Astrocyte (in vitro differentiated cells and primary cell): Measurements from ENCODE around the gene YBX1. TPM values are rescaled to one million over a fixed set of nuclear protein-coding genes. Genes with fewer than 3 reads are reported as not detected.
"Not testable (repeated sequence)": the region's sequence is repeated elsewhere in the genome, so short reads cannot be mapped to it uniquely, and the experiment has no call there.

ENCODE experiments used
- DNase-seq: peaks from one replicate; pipeline ENCODE4 v3.0.0-alpha.2; 2010; ENCODE audit warnings: low read depth
- FAIRE-seq: peaks from 2 replicates; lab custom pipeline; 2011; peaks lifted over from hg19 to GRCh38; lab: Jason Lieb, UNC
- H2AFZ ChIP-seq: 2 replicates; pipeline ENCODE4 v1.6.0; 2012; ENCODE audit warnings: low read depth, low read length, inconsistent platforms
- H3K27ac ChIP-seq: 2 replicates; pipeline ENCODE4 v1.5.1; 2011; ENCODE audit warnings: low read depth, low read length, inconsistent platforms
- H3K27me3 ChIP-seq: 2 replicates; pipeline ENCODE4 v1.6.0; 2011; ENCODE audit warnings: low read length, inconsistent platforms; ENCODE audit not compliant: insufficient read depth
- H3K36me3 ChIP-seq: 2 replicates; pipeline ENCODE4 v1.5.1; 2011; ENCODE audit warnings: low read length, inconsistent platforms; ENCODE audit not compliant: insufficient read depth
- H3K4me1 ChIP-seq: 2 replicates; pipeline ENCODE4 v1.5.1; 2011; ENCODE audit warnings: low read length, inconsistent platforms; ENCODE audit not compliant: insufficient read depth
- H3K4me2 ChIP-seq: 2 replicates; pipeline ENCODE4 v1.6.0; 2012; ENCODE audit warnings: low read length, inconsistent platforms
- H3K4me3 ChIP-seq: 2 replicates; pipeline ENCODE4 v1.5.1; 2011; ENCODE audit warnings: low read depth, mild to moderate bottlenecking, low read length, inconsistent platforms; ENCODE audit not compliant: insufficient read depth
- H3K79me2 ChIP-seq: 2 replicates; pipeline ENCODE4 v1.6.0; 2012; ENCODE audit warnings: mild to moderate bottlenecking, low read length, inconsistent platforms; ENCODE audit not compliant: insufficient read depth
- H3K9ac ChIP-seq: 2 replicates; pipeline ENCODE4 v1.6.0; 2012; ENCODE audit warnings: mild to moderate bottlenecking, low read length, inconsistent platforms
- H3K9me3 ChIP-seq: 2 replicates; pipeline ENCODE4 v1.5.1; 2012; ENCODE audit warnings: low read depth, mild to moderate bottlenecking, low read length, inconsistent platforms; ENCODE audit not compliant: insufficient read depth
- H4K20me1 ChIP-seq: 2 replicates; pipeline ENCODE4 v1.6.0; 2012; ENCODE audit warnings: low read length, inconsistent platforms; ENCODE audit not compliant: insufficient read depth
- H3K27ac Mint-ChIP-seq: one replicate; pipeline ENCODE4 v1.8.0; 2021; ENCODE audit warnings: mild to moderate bottlenecking, mixed read lengths; ENCODE audit not compliant: unreplicated experiment
- H3K27me3 Mint-ChIP-seq: one replicate; pipeline ENCODE4 v1.8.0; 2021; ENCODE audit warnings: low read depth, mixed read lengths; ENCODE audit not compliant: unreplicated experiment
- H3K36me3 Mint-ChIP-seq: one replicate; pipeline ENCODE4 v1.8.0; 2021; ENCODE audit warnings: low read depth, mixed read lengths; ENCODE audit not compliant: unreplicated experiment
- H3K4me1 Mint-ChIP-seq: one replicate; pipeline ENCODE4 v1.8.0; 2021; ENCODE audit warnings: low read depth, mixed read lengths; ENCODE audit not compliant: unreplicated experiment
- H3K4me3 Mint-ChIP-seq: one replicate; pipeline ENCODE4 v1.8.0; 2021; ENCODE audit warnings: mild to moderate bottlenecking, moderate library complexity, mixed read lengths; ENCODE audit not compliant: unreplicated experiment
- H3K9me3 Mint-ChIP-seq: one replicate; pipeline ENCODE4 v1.8.0; 2021; ENCODE audit warnings: mild to moderate bottlenecking, mixed read lengths; ENCODE audit not compliant: unreplicated experiment
- EZH2 ChIP-seq: IDR thresholded peaks from 2 replicates; pipeline ENCODE4 v1.6.1; 2012; ENCODE audit warnings: mild to moderate bottlenecking, low read length, inconsistent platforms; ENCODE audit not compliant: insufficient read depth
- total RNA-seq: library from RNA; stranded (reverse); gene quantifications from 2 replicates; pipeline ENCODE4 v1.2.1, GENCODE V29; 2021
- TF ChIP-seq, protein P1 (sequence below): IDR thresholded peaks from 2 replicates; pipeline ENCODE4 v1.5.1; 2011; ENCODE audit warnings: low read depth, mild to moderate bottlenecking, inconsistent platforms, low read length, moderate library complexity; ENCODE audit not compliant: insufficient read depth

YBX1 gene
- total RNA-seq, 1 donor from 2014 or later = 872 TPM

DNA sequence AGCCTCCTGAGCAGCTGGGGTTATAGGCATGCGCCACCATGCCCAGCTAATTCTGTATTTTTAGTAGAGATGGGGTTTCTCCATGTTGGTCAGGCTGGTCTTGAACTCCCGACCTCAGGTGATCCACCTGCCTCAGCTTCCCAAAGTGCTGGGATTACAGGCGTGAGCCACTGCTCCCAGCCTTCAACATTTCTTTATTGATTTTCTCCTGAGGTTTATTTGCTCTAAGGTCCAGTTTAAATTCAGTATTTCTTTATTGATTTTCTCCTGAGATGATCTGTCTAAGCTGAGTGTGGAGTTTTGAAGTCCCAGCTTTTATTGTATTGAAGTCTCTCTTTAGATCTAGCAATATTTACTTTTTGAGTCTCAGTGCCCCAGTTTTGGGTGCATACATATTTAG lies 30.6 kb downstream of the YBX1 start:
- not testable (repeated sequence) for H3K27ac ChIP-seq, H3K4me3 ChIP-seq, H3K9ac ChIP-seq, H3K27me3 Mint-ChIP-seq, H3K9me3 ChIP-seq, H3K27ac Mint-ChIP-seq, H3K4me3 Mint-ChIP-seq, DNase-seq, H3K4me2 ChIP-seq, H3K27me3 ChIP-seq, H2AFZ ChIP-seq, H3K9me3 Mint-ChIP-seq, FAIRE-seq, H3K36me3 ChIP-seq, H3K4me1 ChIP-seq, H3K4me1 Mint-ChIP-seq
- Histone ChIP-seq H4K20me1 (peaks cover 15% of the 10 kb centered on the region), H3K79me2 (peaks cover 13% of the 10 kb centered on the region)
- peaks cover 36% of the 10 kb centered on the region for H3K36me3 Mint-ChIP-seq

DNA sequence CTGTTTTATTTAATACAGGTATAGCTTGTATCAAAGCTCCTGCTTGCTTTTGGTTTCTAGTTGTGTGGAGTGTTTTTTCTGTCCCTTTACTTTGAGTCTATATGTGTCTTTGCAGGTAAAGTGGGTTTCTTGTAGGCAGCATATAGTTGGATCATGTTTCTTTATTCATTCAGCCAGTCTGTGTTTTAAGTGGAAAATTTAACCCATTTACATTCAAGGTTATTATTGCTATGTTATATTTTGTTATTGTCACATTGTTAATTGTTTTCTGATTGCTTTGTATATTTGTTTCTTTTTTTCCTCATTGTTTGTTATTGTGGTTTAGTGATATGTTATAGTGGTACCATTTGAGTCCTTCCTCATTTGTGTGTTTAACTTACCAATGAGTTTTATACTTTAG lies 31.1 kb downstream of the YBX1 start:
- TF ChIP-seq, protein P1, sequence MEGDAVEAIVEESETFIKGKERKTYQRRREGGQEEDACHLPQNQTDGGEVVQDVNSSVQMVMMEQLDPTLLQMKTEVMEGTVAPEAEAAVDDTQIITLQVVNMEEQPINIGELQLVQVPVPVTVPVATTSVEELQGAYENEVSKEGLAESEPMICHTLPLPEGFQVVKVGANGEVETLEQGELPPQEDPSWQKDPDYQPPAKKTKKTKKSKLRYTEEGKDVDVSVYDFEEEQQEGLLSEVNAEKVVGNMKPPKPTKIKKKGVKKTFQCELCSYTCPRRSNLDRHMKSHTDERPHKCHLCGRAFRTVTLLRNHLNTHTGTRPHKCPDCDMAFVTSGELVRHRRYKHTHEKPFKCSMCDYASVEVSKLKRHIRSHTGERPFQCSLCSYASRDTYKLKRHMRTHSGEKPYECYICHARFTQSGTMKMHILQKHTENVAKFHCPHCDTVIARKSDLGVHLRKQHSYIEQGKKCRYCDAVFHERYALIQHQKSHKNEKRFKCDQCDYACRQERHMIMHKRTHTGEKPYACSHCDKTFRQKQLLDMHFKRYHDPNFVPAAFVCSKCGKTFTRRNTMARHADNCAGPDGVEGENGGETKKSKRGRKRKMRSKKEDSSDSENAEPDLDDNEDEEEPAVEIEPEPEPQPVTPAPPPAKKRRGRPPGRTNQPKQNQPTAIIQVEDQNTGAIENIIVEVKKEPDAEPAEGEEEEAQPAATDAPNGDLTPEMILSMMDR = no peak
- no peak for TF ChIP-seq EZH2
- no peaks in the 10 kb centered on the region for H3K4me1 Mint-ChIP-seq
- Histone ChIP-seq H3K4me2 (no peak overlapping the region), H2AFZ (no peak overlapping the region), H3K79me2 (peaks cover 13% of the 10 kb centered on the region), H3K36me3 (no peaks in the 10 kb centered on the region), H3K9me3 (no peaks in the 10 kb centered on the region), H3K27ac (no peak overlapping the region), H3K4me1 (no peaks in the 10 kb centered on the region), H3K4me3 (no peak overlapping the region), H3K9ac (no peak overlapping the region), H4K20me1 (peaks cover 10% of the 10 kb centered on the region), H3K27me3 (no peaks in the 10 kb centered on the region)
- no peak overlapping the region for H3K4me3 Mint-ChIP-seq
- no peaks in the 10 kb centered on the region for H3K27me3 Mint-ChIP-seq
- DNase-seq (no peak), FAIRE-seq (no peak)
- H3K27ac Mint-ChIP-seq = no peak overlapping the region
- H3K36me3 Mint-ChIP-seq = peaks cover 36% of the 10 kb centered on the region
- peaks cover 3% of the 10 kb centered on the region for H3K9me3 Mint-ChIP-seq

DNA sequence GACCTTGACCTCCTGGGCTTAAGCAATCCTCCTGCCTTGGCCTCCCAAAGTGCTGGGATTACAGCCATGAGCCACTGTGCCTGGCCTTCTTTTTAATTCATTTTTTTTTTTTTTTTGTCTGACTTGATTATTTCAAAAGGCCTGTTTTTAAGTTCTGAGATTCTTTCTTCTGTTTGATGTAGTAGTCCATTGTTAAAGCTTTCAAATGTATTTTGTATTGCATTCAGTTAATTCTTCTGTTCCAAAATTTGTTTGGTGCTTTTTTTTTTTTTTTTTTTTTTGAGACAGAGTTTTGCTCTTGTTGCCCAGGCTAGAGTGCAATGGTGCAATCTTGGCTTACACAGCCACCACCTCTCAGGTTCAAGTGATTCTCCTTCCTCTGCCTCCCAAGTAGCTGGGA lies 32.2 kb downstream of the YBX1 start:
- H3K79me2 ChIP-seq = peaks cover 13% of the 10 kb centered on the region
- H3K9ac ChIP-seq, H3K4me3 Mint-ChIP-seq, H2AFZ ChIP-seq, H3K4me3 ChIP-seq, H3K9me3 ChIP-seq, H3K27me3 ChIP-seq, H3K4me2 ChIP-seq, H3K9me3 Mint-ChIP-seq, H3K4me1 Mint-ChIP-seq, H3K27ac Mint-ChIP-seq, H4K20me1 ChIP-seq, FAIRE-seq, H3K4me1 ChIP-seq, H3K27ac ChIP-seq, DNase-seq, H3K27me3 Mint-ChIP-seq, H3K36me3 ChIP-seq: not testable (repeated sequence)
- H3K36me3 Mint-ChIP-seq = peaks cover 40% of the 10 kb centered on the region

DNA sequence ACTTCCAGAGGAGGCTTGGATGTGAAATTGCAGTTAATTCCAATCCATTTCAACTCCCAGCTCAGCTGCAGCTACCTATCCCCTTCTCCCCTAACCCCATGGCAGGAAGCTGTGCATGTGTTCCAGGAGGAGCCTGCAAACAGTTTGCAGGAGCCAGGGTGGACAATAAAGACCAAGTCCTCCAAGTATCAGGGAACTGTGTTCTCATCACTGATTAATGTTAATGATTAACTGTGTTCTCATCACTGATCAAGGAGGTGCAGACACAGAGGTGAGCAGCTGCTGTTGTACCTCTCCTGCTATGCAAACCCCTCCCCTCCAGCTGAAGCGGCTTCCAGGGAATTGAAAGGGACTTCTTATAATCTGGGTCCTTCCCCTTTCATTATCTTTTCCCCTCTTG lies 38.6 kb downstream of the YBX1 start:
- H3K27me3 Mint-ChIP-seq = no peaks in the 10 kb centered on the region
- no peak for TF ChIP-seq EZH2
- TF ChIP-seq, protein P1 = no peak

More for the DNA sequence above, 38.6 kb downstream of the YBX1 start:
- Histone ChIP-seq H3K79me2 (no peaks in the 10 kb centered on the region), H3K9ac (no peak overlapping the region), H2AFZ (no peak overlapping the region), H3K4me1 (no peaks in the 10 kb centered on the region), H3K27ac (no peak overlapping the region), H3K27me3 (no peaks in the 10 kb centered on the region), H4K20me1 (peaks cover 6% of the 10 kb centered on the region), H3K4me2 (no peak overlapping the region), H3K9me3 (no peaks in the 10 kb centered on the region), H3K4me3 (no peak overlapping the region), H3K36me3 (no peaks in the 10 kb centered on the region)
- peaks cover 16% of the 10 kb centered on the region for H3K36me3 Mint-ChIP-seq
- peaks cover 7% of the 10 kb centered on the region for H3K4me1 Mint-ChIP-seq
- no peak overlapping the region for H3K4me3 Mint-ChIP-seq
- no peak for DNase-seq
- no peak overlapping the region for H3K27ac Mint-ChIP-seq
- H3K9me3 Mint-ChIP-seq = no peaks in the 10 kb centered on the region
- FAIRE-seq = no peak
